ENCODE measurements around the gene PRC1. TPM values are rescaled to one million over a fixed set of nuclear protein-coding genes. Genes with fewer than 3 reads are reported as not detected.

The PRC1 gene
- polyA plus RNA-seq, 1 donor from 2014 or later: 18.2 TPM

DNA sequence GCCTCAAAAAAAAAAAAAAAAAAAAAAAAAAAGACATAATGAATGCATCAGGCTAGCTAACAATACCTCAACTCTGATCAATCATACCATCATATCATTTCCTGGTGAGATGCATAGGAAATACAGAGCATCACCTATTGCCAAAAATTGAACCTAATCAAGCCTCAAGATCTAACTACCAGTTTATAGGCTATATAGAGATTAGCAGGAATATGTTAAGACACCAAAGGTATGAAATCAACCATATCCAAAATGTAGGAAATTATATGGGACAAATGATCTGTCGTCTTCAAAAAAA lies 28.4 kb upstream of the PRC1 start:
- Histone ChIP-seq H3K9me3 (ENCODE audit: low read length) (no peaks in the 10 kb centered on the region), H3K4me3 (ENCODE audit: low read length) (peak overlapping the region; percentile 98), H3K9ac (ENCODE audit: low read length) (peak overlapping the region; percentile 92), H3K27me3 (ENCODE audit: insufficient read depth, low read depth, low read length) (no peaks in the 10 kb centered on the region), H4K20me1 (ENCODE audit: insufficient read depth) (no peaks in the 10 kb centered on the region), H3K79me2 (replicated peaks; ENCODE audit: insufficient read depth, low read length) (peaks cover 31% of the 10 kb centered on the region), H3K9me2 (ENCODE audit: insufficient read depth, low read length) (no peaks in the 10 kb centered on the region), H3K27ac (ENCODE audit: low read length) (peak overlapping the region; percentile 82), H2AFZ (ENCODE audit: low read depth, low read length) (peak overlapping the region; percentile 86), H3F3A (ENCODE audit: insufficient read depth, low read length, poor library complexity, severe bottlenecking) (no peaks in the 10 kb centered on the region), H3K36me3 (ENCODE audit: insufficient read depth, low read length) (no peaks in the 10 kb centered on the region), H3K4me2 (ENCODE audit: low read length) (peak overlapping the region; percentile 93)
- TF ChIP-seq SMC3 (conservative IDR thresholded peaks at IDR 0.05; ENCODE audit: poor library complexity) (no peak), TAF1 (IDR thresholded peaks at IDR 0.05; ENCODE audit: low read depth) (no peak), EP300 (conservative IDR thresholded peaks at IDR 0.05; ENCODE audit: poor library complexity, severe bottlenecking) (no peak), POLR2AphosphoS5 (IDR thresholded peaks at IDR 0.05) (no peak), RAD21 (conservative IDR thresholded peaks at IDR 0.05) (no peak), MXI1 (conservative IDR thresholded peaks at IDR 0.05; ENCODE audit: poor library complexity, severe bottlenecking) (no peak), EZH2 (IDR thresholded peaks at IDR 0.05; ENCODE audit: borderline replicate concordance, insufficient read depth, low read length, poor library complexity, severe bottlenecking) (no peak)
- TF ChIP-seq, protein P1, sequence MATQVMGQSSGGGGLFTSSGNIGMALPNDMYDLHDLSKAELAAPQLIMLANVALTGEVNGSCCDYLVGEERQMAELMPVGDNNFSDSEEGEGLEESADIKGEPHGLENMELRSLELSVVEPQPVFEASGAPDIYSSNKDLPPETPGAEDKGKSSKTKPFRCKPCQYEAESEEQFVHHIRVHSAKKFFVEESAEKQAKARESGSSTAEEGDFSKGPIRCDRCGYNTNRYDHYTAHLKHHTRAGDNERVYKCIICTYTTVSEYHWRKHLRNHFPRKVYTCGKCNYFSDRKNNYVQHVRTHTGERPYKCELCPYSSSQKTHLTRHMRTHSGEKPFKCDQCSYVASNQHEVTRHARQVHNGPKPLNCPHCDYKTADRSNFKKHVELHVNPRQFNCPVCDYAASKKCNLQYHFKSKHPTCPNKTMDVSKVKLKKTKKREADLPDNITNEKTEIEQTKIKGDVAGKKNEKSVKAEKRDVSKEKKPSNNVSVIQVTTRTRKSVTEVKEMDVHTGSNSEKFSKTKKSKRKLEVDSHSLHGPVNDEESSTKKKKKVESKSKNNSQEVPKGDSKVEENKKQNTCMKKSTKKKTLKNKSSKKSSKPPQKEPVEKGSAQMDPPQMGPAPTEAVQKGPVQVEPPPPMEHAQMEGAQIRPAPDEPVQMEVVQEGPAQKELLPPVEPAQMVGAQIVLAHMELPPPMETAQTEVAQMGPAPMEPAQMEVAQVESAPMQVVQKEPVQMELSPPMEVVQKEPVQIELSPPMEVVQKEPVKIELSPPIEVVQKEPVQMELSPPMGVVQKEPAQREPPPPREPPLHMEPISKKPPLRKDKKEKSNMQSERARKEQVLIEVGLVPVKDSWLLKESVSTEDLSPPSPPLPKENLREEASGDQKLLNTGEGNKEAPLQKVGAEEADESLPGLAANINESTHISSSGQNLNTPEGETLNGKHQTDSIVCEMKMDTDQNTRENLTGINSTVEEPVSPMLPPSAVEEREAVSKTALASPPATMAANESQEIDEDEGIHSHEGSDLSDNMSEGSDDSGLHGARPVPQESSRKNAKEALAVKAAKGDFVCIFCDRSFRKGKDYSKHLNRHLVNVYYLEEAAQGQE (IDR thresholded peaks at IDR 0.05; ENCODE audit: borderline replicate concordance): no peak
- TF ChIP-seq, protein P2, sequence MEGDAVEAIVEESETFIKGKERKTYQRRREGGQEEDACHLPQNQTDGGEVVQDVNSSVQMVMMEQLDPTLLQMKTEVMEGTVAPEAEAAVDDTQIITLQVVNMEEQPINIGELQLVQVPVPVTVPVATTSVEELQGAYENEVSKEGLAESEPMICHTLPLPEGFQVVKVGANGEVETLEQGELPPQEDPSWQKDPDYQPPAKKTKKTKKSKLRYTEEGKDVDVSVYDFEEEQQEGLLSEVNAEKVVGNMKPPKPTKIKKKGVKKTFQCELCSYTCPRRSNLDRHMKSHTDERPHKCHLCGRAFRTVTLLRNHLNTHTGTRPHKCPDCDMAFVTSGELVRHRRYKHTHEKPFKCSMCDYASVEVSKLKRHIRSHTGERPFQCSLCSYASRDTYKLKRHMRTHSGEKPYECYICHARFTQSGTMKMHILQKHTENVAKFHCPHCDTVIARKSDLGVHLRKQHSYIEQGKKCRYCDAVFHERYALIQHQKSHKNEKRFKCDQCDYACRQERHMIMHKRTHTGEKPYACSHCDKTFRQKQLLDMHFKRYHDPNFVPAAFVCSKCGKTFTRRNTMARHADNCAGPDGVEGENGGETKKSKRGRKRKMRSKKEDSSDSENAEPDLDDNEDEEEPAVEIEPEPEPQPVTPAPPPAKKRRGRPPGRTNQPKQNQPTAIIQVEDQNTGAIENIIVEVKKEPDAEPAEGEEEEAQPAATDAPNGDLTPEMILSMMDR (IDR thresholded peaks at IDR 0.05; ENCODE audit: poor library complexity, severe bottlenecking): no peak

DNA sequence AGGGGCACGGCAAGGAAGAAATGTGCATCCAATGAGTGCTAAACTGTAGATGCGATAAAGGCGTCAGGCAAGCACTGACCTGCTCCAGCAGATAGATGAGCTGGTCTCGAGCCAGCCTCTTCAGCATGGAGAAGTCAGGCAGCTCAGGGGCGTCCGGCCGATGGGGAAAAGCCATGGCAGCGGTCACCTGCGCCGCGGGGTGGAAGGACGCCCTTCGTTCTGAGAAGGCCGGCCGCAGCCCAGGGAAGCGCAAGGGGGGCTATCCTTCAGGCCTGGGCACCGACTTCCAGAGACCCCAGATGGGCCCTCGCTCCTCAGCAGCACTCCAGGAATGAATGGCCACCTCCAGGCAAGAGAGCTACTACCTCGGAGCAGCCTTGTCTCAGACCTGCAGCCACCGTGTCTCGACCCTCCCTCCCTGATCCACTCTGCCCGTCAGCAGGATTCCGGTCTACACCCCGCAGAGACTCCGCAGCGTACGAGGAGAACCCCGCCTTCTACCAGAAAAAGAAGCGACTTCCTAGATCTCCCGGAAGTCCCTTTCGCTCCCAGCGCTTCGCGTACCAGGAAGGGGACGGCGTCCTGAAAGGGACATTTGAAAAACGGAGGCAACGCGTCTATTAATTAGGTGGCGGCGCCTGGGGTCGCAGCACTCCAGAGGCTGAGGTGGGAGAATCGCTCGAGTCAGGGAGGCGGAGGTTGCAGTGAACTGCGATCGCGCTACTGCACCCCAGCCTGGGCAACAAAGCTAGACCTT lies 27.9 kb upstream of the PRC1 start, which contains the start of gene VPS33B:
TSS of gene VPS33B (minus strand) at position 520 of the 757 bp plus-strand sequence. CDS start at position 175, 345 bp downstream.
- Histone ChIP-seq H3K79me2 (replicated peaks; ENCODE audit: insufficient read depth, low read length) (peaks cover 31% of the 10 kb centered on the region), H3K9ac (ENCODE audit: low read length) (peak within 1 kb of the TSS; percentile 92), H3K27ac (ENCODE audit: low read length) (peak within 1 kb of the TSS; percentile 82), H3K9me3 (ENCODE audit: low read length) (no peaks in the 10 kb centered on the region), H3K4me2 (ENCODE audit: low read length) (peak within 1 kb of the TSS; percentile 93), H3K27me3 (ENCODE audit: insufficient read depth, low read depth, low read length) (no peaks in the 10 kb centered on the region), H2AFZ (ENCODE audit: low read depth, low read length) (peak within 1 kb of the TSS; percentile 86), H3K4me3 (ENCODE audit: low read length) (peak within 1 kb of the TSS; percentile 98), H3K36me3 (ENCODE audit: insufficient read depth, low read length) (no peaks in the 10 kb centered on the region), H3F3A (ENCODE audit: insufficient read depth, low read length, poor library complexity, severe bottlenecking) (no peaks in the 10 kb centered on the region), H4K20me1 (ENCODE audit: insufficient read depth) (no peaks in the 10 kb centered on the region), H3K9me2 (ENCODE audit: insufficient read depth, low read length) (no peaks in the 10 kb centered on the region)
- TF ChIP-seq SMC3 (conservative IDR thresholded peaks at IDR 0.05; ENCODE audit: poor library complexity) (peak; percentile 23), EP300 (conservative IDR thresholded peaks at IDR 0.05; ENCODE audit: poor library complexity, severe bottlenecking) (peak; percentile 27), RAD21 (conservative IDR thresholded peaks at IDR 0.05) (no peak), TAF1 (IDR thresholded peaks at IDR 0.05; ENCODE audit: low read depth) (no peak), POLR2AphosphoS5 (IDR thresholded peaks at IDR 0.05) (peak; percentile 79), MXI1 (conservative IDR thresholded peaks at IDR 0.05; ENCODE audit: poor library complexity, severe bottlenecking) (peak; percentile 69), EZH2 (IDR thresholded peaks at IDR 0.05; ENCODE audit: borderline replicate concordance, insufficient read depth, low read length, poor library complexity, severe bottlenecking) (no peak)
- TF ChIP-seq, protein P1 (IDR thresholded peaks at IDR 0.05; ENCODE audit: borderline replicate concordance): peak; percentile 77
- TF ChIP-seq, protein P2 (IDR thresholded peaks at IDR 0.05; ENCODE audit: poor library complexity, severe bottlenecking): peak; percentile 43

Data from neural cell (in vitro differentiated cells).